Endothelial cell (in vitro differentiated cells): Measurements from ENCODE around the gene KNDC1. TPM values are rescaled to one million over a fixed set of nuclear protein-coding genes. Genes with fewer than 3 reads are reported as not detected.

Experiments used
- DNase-seq: peaks from one replicate; pipeline ENCODE4 v3.0.0; 2021; ENCODE audit warnings: low spot score
- H3K27ac Mint-ChIP-seq: one replicate; pipeline ENCODE4 v1.8.0; 2021; ENCODE audit warnings: mixed read lengths, inconsistent platforms; ENCODE audit not compliant: unreplicated experiment
- H3K27me3 Mint-ChIP-seq: one replicate; pipeline ENCODE4 v1.8.0; 2021; ENCODE audit warnings: mild to moderate bottlenecking, moderate library complexity, mixed read lengths, inconsistent platforms; ENCODE audit not compliant: unreplicated experiment
- H3K36me3 Mint-ChIP-seq: one replicate; pipeline ENCODE4 v1.8.0; 2021; ENCODE audit warnings: mild to moderate bottlenecking, low read depth, mixed read lengths, inconsistent platforms; ENCODE audit not compliant: unreplicated experiment
- H3K4me1 Mint-ChIP-seq: one replicate; pipeline ENCODE4 v1.8.0; 2021; ENCODE audit warnings: mild to moderate bottlenecking, mixed read lengths, inconsistent platforms; ENCODE audit not compliant: unreplicated experiment
- H3K4me3 Mint-ChIP-seq: one replicate; pipeline ENCODE4 v1.8.0; 2021; ENCODE audit warnings: mild to moderate bottlenecking, mixed read lengths, inconsistent platforms; ENCODE audit not compliant: unreplicated experiment
- H3K9me3 Mint-ChIP-seq: one replicate; pipeline ENCODE4 v1.8.0; 2021; ENCODE audit warnings: mixed read lengths, inconsistent platforms; ENCODE audit not compliant: unreplicated experiment
- CTCF ChIP-seq: fragments of 200-600 bp; sonication (generic); IDR thresholded peaks from one replicate; pipeline ENCODE4 v1.5.0; 2021; ENCODE audit warnings: antibody characterized with exemption; ENCODE audit not compliant: unreplicated experiment
- total RNA-seq: library from RNA; stranded (reverse); fragmentation: NEBNext Ultra II Directional; extraction: Animal tissue kit (Norgen Biotek cat#: 25700); gene quantifications from one replicate; pipeline ENCODE4 v1.2.1, GENCODE V29; 2021; ENCODE audit not compliant: unreplicated experiment

KNDC1 gene
- total RNA-seq, 1 donor from 2014 or later: 1.3 TPM

- DNase-seq: no peak
- no peak overlapping the region for H3K27ac Mint-ChIP-seq
These were observed 20.4 kb upstream of the KNDC1 start for GRCh38 chr10:133139551-133140065.

GRCh38 chr10:133140417-133141143, 19.4 kb upstream of the KNDC1 start:
- peaks cover 2% of the 10 kb centered on the region for H3K27me3 Mint-ChIP-seq
- no peak for DNase-seq
- H3K9me3 Mint-ChIP-seq: no peaks in the 10 kb centered on the region
- TF ChIP-seq CTCF: no peak
- no peak overlapping the region for H3K4me3 Mint-ChIP-seq
- no peaks in the 10 kb centered on the region for H3K4me1 Mint-ChIP-seq
- H3K27ac Mint-ChIP-seq: no peak overlapping the region
- H3K36me3 Mint-ChIP-seq: no peaks in the 10 kb centered on the region

More at GRCh38 chr10:133139551-133140065, 20.4 kb upstream of the KNDC1 start:
- Mint-ChIP-seq H3K4me1 (no peaks in the 10 kb centered on the region), H3K4me3 (no peak overlapping the region), H3K27me3 (peaks cover 2% of the 10 kb centered on the region), H3K9me3 (no peaks in the 10 kb centered on the region), H3K36me3 (no peaks in the 10 kb centered on the region)
- TF ChIP-seq CTCF: no peak

- no peak for DNase-seq
- Mint-ChIP-seq H3K27ac (no peak overlapping the region), H3K4me3 (no peak overlapping the region), H3K9me3 (no peaks in the 10 kb centered on the region), H3K27me3 (peaks cover 2% of the 10 kb centered on the region), H3K36me3 (no peaks in the 10 kb centered on the region), H3K4me1 (no peaks in the 10 kb centered on the region)
- TF ChIP-seq CTCF: no peak
These were observed 18.7 kb upstream of the KNDC1 start for GRCh38 chr10:133141144-133141957.

GRCh38 chr10:133141958-133142340, 18.1 kb upstream of the KNDC1 start:
- no peak for DNase-seq
- H3K4me1 Mint-ChIP-seq: no peaks in the 10 kb centered on the region

More at GRCh38 chr10:133141958-133142340, 18.1 kb upstream of the KNDC1 start:
- Mint-ChIP-seq H3K36me3 (no peaks in the 10 kb centered on the region), H3K27me3 (peaks cover 2% of the 10 kb centered on the region), H3K27ac (no peak overlapping the region), H3K4me3 (no peak overlapping the region), H3K9me3 (no peaks in the 10 kb centered on the region)
- TF ChIP-seq CTCF: no peak
